Left renal cortex interstitium (tissue), 4 donors: Measurements from ENCODE around the gene SLAMF1. TPM values are rescaled to one million over a fixed set of nuclear protein-coding genes. Genes with fewer than 3 reads are reported as not detected.
"Not testable (repeated sequence)": the region's sequence is repeated elsewhere in the genome, so short reads cannot be mapped to it uniquely, and the experiment has no call there.

Source experiments
- DNase-seq, 4 donors: peaks; one replicate each; pipeline ENCODE4 v3.0.0-alpha.2; 2013; ENCODE audit warnings: low read depth in 4 of 4, low spot score in 2 of 4, missing footprints in 1 of 4
- polyA plus RNA-seq, 4 donors: library from polyadenylated mRNA; unstranded; fragments of 120-200 nt; gene quantifications; one replicate each; pipeline ENCODE4 v1.2.1, GENCODE V29; 2013; ENCODE audit not compliant: insufficient read length in 4 of 4

Gene SLAMF1
- polyA plus RNA-seq, 4 donors = 0.05 to 0.16 (median 0.10) TPM; not detected in 1

GRCh38 chr1:160608057-160608456 is 38.8 kb downstream of the SLAMF1 start:
- DNase-seq = no peak

- no peak for DNase-seq
Observed at GRCh38 chr1:160607672-160608032, 39.2 kb downstream of the SLAMF1 start.

GRCh38 chr1:160607011-160607671 is 39.7 kb downstream of the SLAMF1 start:
- DNase-seq = no peak

GRCh38 chr1:160606611-160607010 is 40.2 kb downstream of the SLAMF1 start:
- no peak for DNase-seq

GRCh38 chr1:160605792-160606479 is 40.9 kb downstream of the SLAMF1 start:
- no peak for DNase-seq

GRCh38 chr1:160605205-160605604 is 41.6 kb downstream of the SLAMF1 start:
- DNase-seq = no peak

- no peak for DNase-seq
Observed at GRCh38 chr1:160597705-160598104, 49.1 kb downstream of the SLAMF1 start.

GRCh38 chr1:160597051-160597450 is 49.8 kb downstream of the SLAMF1 start:
- DNase-seq = no peak

GRCh38 chr1:160590488-160590887 is 56.4 kb downstream of the SLAMF1 start:
- DNase-seq = no peak

GRCh38 chr1:160588468-160588867 is 58.4 kb downstream of the SLAMF1 start:
- DNase-seq = no peak

GRCh38 chr1:160584784-160585183 is 62.1 kb downstream of the SLAMF1 start:
- DNase-seq = no peak

GRCh38 chr1:160582976-160583375 is 63.9 kb downstream of the SLAMF1 start:
- DNase-seq = not testable (repeated sequence)

GRCh38 chr1:160581961-160582360 is 64.9 kb downstream of the SLAMF1 start:
- no peak for DNase-seq

- DNase-seq = no peak
Observed at GRCh38 chr1:160580221-160580812, 66.5 kb downstream of the SLAMF1 start.

GRCh38 chr1:160579216-160579701 is 67.6 kb downstream of the SLAMF1 start, which contains the start of gene CD84:
Gene CD84, minus strand, starts transcription at chr1:160579496. Its CDS starts 59 bp downstream, at chr1:160579437.
- no peak for DNase-seq

GRCh38 chr1:160578525-160579191 is 68.2 kb downstream of the SLAMF1 start:
- no peak for DNase-seq

- no peak for DNase-seq
Observed at GRCh38 chr1:160578175-160578524, 68.7 kb downstream of the SLAMF1 start.

GRCh38 chr1:160577671-160578070 is 69.2 kb downstream of the SLAMF1 start:
- no peak for DNase-seq

- no peak for DNase-seq
Observed at GRCh38 chr1:160576884-160577283, 70.0 kb downstream of the SLAMF1 start.

- DNase-seq = no peak
Observed at GRCh38 chr1:160576390-160576789, 70.5 kb downstream of the SLAMF1 start.

- DNase-seq = no peak
Observed at GRCh38 chr1:160575112-160575664, 71.7 kb downstream of the SLAMF1 start.
